A549 (cell line): Measurements from ENCODE around the gene TCEA2.

Experiments
- EP300 ChIP-seq, 2 experiments: fragments of >200 bp; sonication (Bioruptor Twin); formaldehyde crosslinking; IDR thresholded peaks; 2 replicates in 1 of 2; 3 replicates in 1 of 2; pipeline ENCODE4 v1.6.1; 2016 to 2017
- JUN ChIP-seq, 2 experiments: fragments of >200 bp; sonication (Bioruptor Twin); formaldehyde crosslinking; IDR thresholded peaks; 2 replicates in 1 of 2; 3 replicates in 1 of 2; pipeline ENCODE4 v1.6.1; 2016 to 2017
- NFE2L2 ChIP-seq: fragments of 150-350 bp; conservative IDR thresholded peaks from 2 replicates; pipeline ENCODE4 v1.6.1; 2014; ENCODE audit warnings: low read length
- RAD21 ChIP-seq, 2 experiments: fragments of >200 bp in 1 of 2; sonication (Bioruptor Twin) in 1 of 2; formaldehyde crosslinking in 1 of 2; IDR thresholded peaks in 1 of 2; conservative IDR thresholded peaks in 1 of 2; 2 replicates in 1 of 2; 3 replicates in 1 of 2; pipeline ENCODE4 v1.6.1; 2012 to 2018; ENCODE audit warnings: inconsistent platforms in 1 of 2
- RFX5 ChIP-seq: fragments of 450-650 bp; IDR thresholded peaks from 2 replicates; pipeline ENCODE4 v1.7.1; 2014; ENCODE audit warnings: antibody characterized with exemption, mild to moderate bottlenecking, moderate library complexity
- ZC3H11A ChIP-seq: fragments of 450-650 bp; IDR thresholded peaks from 2 replicates; pipeline ENCODE4 v1.6.1; 2014; ENCODE audit warnings: antibody characterized with exemption, mild to moderate bottlenecking
- TF ChIP-seq, protein P1 (sequence below): fragments of >200 bp; sonication (Bioruptor Twin); formaldehyde crosslinking; IDR thresholded peaks from 3 replicates; pipeline ENCODE4 v1.5.1; 2016
- TF ChIP-seq, protein P2 (sequence below): IDR thresholded peaks from 2 replicates; pipeline ENCODE4 v1.6.1; 2012
- TF ChIP-seq, protein P3 (sequence below): fragments of >200 bp; sonication (Bioruptor Twin); formaldehyde crosslinking; IDR thresholded peaks from 2 replicates; pipeline ENCODE4 v1.6.1; 2016
- TF ChIP-seq, protein P4 (sequence below): fragments of 200-600 bp; sonication (generic); IDR thresholded peaks from 2 replicates; pipeline ENCODE4 v1.6.1; 2016; ENCODE audit warnings: antibody characterized with exemption, mild to moderate bottlenecking, moderate library complexity

DNA sequence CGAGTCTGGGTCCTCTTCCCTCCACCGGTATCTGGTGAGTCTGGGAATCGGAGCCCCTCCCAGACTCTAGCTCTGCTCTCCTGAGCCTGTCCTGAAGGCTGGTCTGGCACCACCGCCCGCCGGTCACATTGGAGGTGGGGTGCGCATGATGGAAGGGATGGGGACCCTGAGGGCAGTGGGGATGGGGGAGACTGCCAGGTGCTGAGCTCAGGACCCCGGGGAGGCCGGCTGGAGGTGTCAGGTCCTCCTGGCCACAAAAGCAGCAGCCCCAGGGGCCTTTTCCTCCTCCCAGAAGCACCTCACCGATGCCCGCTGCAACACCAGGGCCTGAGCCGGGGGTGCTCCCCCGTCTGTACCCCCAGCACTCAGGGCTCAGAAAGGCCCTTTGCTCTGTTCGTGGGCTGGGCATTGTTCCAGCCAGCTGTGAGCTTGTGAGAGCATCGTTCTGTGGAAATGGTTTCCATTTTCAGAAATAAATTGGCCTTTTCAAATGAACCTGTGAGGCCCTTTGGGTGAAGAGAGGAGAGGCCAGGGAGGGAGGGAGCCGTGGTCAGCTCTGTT is 46.9 kb downstream of the TCEA2 start:
- TF ChIP-seq, protein P1, sequence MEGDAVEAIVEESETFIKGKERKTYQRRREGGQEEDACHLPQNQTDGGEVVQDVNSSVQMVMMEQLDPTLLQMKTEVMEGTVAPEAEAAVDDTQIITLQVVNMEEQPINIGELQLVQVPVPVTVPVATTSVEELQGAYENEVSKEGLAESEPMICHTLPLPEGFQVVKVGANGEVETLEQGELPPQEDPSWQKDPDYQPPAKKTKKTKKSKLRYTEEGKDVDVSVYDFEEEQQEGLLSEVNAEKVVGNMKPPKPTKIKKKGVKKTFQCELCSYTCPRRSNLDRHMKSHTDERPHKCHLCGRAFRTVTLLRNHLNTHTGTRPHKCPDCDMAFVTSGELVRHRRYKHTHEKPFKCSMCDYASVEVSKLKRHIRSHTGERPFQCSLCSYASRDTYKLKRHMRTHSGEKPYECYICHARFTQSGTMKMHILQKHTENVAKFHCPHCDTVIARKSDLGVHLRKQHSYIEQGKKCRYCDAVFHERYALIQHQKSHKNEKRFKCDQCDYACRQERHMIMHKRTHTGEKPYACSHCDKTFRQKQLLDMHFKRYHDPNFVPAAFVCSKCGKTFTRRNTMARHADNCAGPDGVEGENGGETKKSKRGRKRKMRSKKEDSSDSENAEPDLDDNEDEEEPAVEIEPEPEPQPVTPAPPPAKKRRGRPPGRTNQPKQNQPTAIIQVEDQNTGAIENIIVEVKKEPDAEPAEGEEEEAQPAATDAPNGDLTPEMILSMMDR, result no peak
- TF ChIP-seq, protein P2, sequence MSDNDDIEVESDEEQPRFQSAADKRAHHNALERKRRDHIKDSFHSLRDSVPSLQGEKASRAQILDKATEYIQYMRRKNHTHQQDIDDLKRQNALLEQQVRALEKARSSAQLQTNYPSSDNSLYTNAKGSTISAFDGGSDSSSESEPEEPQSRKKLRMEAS, result no peak
- TF ChIP-seq ZC3H11A (no peak), RAD21 (conservative IDR thresholded peaks at IDR 0.05 in 1 of 2, IDR thresholded peaks at IDR 0.05 in 1 of 2) (no peak), EP300 (IDR thresholded peaks at IDR 0.05) (no peak), NFE2L2 (no peak), RFX5 (no peak), JUN (IDR thresholded peaks at IDR 0.05) (no peak)
- TF ChIP-seq, protein P3, sequence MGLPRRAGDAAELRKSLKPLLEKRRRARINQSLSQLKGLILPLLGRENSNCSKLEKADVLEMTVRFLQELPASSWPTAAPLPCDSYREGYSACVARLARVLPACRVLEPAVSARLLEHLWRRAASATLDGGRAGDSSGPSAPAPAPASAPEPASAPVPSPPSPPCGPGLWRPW, result no peak
- TF ChIP-seq, protein P4, sequence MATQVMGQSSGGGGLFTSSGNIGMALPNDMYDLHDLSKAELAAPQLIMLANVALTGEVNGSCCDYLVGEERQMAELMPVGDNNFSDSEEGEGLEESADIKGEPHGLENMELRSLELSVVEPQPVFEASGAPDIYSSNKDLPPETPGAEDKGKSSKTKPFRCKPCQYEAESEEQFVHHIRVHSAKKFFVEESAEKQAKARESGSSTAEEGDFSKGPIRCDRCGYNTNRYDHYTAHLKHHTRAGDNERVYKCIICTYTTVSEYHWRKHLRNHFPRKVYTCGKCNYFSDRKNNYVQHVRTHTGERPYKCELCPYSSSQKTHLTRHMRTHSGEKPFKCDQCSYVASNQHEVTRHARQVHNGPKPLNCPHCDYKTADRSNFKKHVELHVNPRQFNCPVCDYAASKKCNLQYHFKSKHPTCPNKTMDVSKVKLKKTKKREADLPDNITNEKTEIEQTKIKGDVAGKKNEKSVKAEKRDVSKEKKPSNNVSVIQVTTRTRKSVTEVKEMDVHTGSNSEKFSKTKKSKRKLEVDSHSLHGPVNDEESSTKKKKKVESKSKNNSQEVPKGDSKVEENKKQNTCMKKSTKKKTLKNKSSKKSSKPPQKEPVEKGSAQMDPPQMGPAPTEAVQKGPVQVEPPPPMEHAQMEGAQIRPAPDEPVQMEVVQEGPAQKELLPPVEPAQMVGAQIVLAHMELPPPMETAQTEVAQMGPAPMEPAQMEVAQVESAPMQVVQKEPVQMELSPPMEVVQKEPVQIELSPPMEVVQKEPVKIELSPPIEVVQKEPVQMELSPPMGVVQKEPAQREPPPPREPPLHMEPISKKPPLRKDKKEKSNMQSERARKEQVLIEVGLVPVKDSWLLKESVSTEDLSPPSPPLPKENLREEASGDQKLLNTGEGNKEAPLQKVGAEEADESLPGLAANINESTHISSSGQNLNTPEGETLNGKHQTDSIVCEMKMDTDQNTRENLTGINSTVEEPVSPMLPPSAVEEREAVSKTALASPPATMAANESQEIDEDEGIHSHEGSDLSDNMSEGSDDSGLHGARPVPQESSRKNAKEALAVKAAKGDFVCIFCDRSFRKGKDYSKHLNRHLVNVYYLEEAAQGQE, result no peak
